HL-60 (cell line): ENCODE measurements around the gene WIPF1.
A peak's percentile ranks its signal among the peaks of the same experiment; 100 is the strongest.

ENCODE experiments used
- CTCF ChIP-seq: IDR thresholded peaks from one replicate; pipeline ENCODE4 v1.5.1; 2011; ENCODE audit warnings: low read length, control low read depth, inconsistent platforms; ENCODE audit not compliant: insufficient read depth
- GABPA ChIP-seq: IDR thresholded peaks from 2 replicates; pipeline ENCODE4 v1.6.1; 2012; ENCODE audit warnings: low read depth
- POLR2AphosphoS5 ChIP-seq: IDR thresholded peaks from 2 replicates; pipeline ENCODE4 v1.6.1; 2012; ENCODE audit warnings: low read depth
- SPI1 ChIP-seq: IDR thresholded peaks from 2 replicates; pipeline ENCODE4 v1.6.1; 2012; ENCODE audit warnings: low read depth, mild to moderate bottlenecking, borderline replicate concordance

DNA sequence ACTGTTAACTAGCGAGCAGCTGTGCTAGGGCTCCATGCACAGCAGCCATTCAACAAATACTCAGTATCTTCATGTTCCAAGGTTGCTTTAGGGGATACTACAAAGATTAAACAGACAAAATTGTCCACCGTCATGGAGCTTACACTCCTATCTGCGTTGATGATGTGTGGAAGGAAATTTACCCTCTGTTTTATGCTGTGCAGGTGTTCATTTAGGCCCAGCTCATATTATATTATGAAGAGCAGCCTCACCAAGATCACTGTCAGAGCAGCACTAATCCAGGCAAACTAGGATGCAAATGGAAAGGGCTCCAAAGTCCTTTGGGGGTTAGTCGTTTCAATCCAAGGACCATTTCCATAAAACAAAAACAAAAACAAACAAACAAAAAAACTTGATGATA, 13.4 kb upstream of the WIPF1 start:
- no peak for TF ChIP-seq CTCF
- TF ChIP-seq POLR2AphosphoS5, result 0 out of 2 replicates have a peak, but pooled peaks have one; percentile 24
- TF ChIP-seq GABPA, result no peak
- no peak for TF ChIP-seq SPI1
